ENCODE data around the gene GPD2. TPM values are rescaled to one million over a fixed set of nuclear protein-coding genes. Genes with fewer than 3 reads are reported as not detected.

GPD2 gene
- total RNA-seq, 4 donors from 2014 or later = 67.3 to 160 (median 89.7) TPM

- Histone ChIP-seq H3K9me3 (no peaks in the 10 kb centered on the region), H3K4me3 (no peak overlapping the region), H3K36me3 (no peaks in the 10 kb centered on the region), H3K4me1 (no peaks in the 10 kb centered on the region), H3K27ac (no peak overlapping the region), H3K27me3 (no peaks in the 10 kb centered on the region)
- no peak for DNase-seq
- 33 to 47% methylated on average over 3 of the region's 3 CpGs for WGBS, 2 donors
- TF ChIP-seq CTCF (IDR thresholded peaks at IDR 0.05) = no peak
- TF ChIP-seq POLR2A (IDR thresholded peaks at IDR 0.05) = no peak
- intact Hi-C loops (cut with DNase I) = no loop called here
These were observed 30.6 kb upstream of the GPD2 start for GRCh38 chr2:156405586-156405985.

GRCh38 chr2:156411835-156412234 is 24.3 kb upstream of the GPD2 start:
- 85 to 90% methylated on average over 4 of the region's 4 CpGs for WGBS, 2 donors
- Histone ChIP-seq H3K27ac (no peak overlapping the region), H3K27me3 (no peaks in the 10 kb centered on the region), H3K4me3 (no peak overlapping the region), H3K36me3 (no peaks in the 10 kb centered on the region), H3K4me1 (no peaks in the 10 kb centered on the region), H3K9me3 (no peaks in the 10 kb centered on the region)
- TF ChIP-seq POLR2A (IDR thresholded peaks at IDR 0.05) = no peak
- TF ChIP-seq CTCF (IDR thresholded peaks at IDR 0.05) = no peak
- DNase-seq = no peak
- intact Hi-C loops (cut with DNase I) = no loop called here

- Histone ChIP-seq H3K36me3 (no peaks in the 10 kb centered on the region), H3K4me3 (no peak overlapping the region), H3K27ac (no peak overlapping the region), H3K27me3 (no peaks in the 10 kb centered on the region), H3K9me3 (no peaks in the 10 kb centered on the region), H3K4me1 (no peaks in the 10 kb centered on the region)
- intact Hi-C loops (cut with DNase I) = no loop called here
- no peak for DNase-seq
- WGBS, 2 donors = 81 to 86% methylated on average over 1 of the region's 1 CpG
- TF ChIP-seq POLR2A (IDR thresholded peaks at IDR 0.05) (no peak), CTCF (IDR thresholded peaks at IDR 0.05) (no peak)
These were observed 14.3 kb upstream of the GPD2 start for GRCh38 chr2:156421851-156422250.

- H3K27ac ChIP-seq = no peak overlapping the region
- H3K9me3 ChIP-seq = no peaks in the 10 kb centered on the region
- H3K4me3 ChIP-seq = no peak overlapping the region
- TF ChIP-seq CTCF (IDR thresholded peaks at IDR 0.05) (no peak), POLR2A (IDR thresholded peaks at IDR 0.05) (no peak)
- H3K27me3 ChIP-seq = no peaks in the 10 kb centered on the region
- intact Hi-C loops (cut with DNase I) = no loop called here
- WGBS, 2 donors = 81 to 90% methylated on average over 8 of the region's 8 CpGs
- H3K36me3 ChIP-seq = no peaks in the 10 kb centered on the region
- no peak for DNase-seq
- H3K4me1 ChIP-seq = no peaks in the 10 kb centered on the region
These were observed 12.4 kb upstream of the GPD2 start for GRCh38 chr2:156423674-156424282.

GRCh38 chr2:156427074-156427473 is 9.1 kb upstream of the GPD2 start:
- no peaks in the 10 kb centered on the region for H3K36me3 ChIP-seq
- WGBS, 2 donors = 77 to 93% methylated on average over 1 of the region's 1 CpG
- no peak for TF ChIP-seq POLR2A (IDR thresholded peaks at IDR 0.05)
- TF ChIP-seq CTCF (IDR thresholded peaks at IDR 0.05) = no peak
- no peak overlapping the region for H3K27ac ChIP-seq
- no peaks in the 10 kb centered on the region for H3K9me3 ChIP-seq
- no peak for DNase-seq
- H3K27me3 ChIP-seq = no peaks in the 10 kb centered on the region
- peaks cover 6 to 19% (median 10%) of the 10 kb centered on the region in 3 donors for H3K4me1 ChIP-seq
- H3K4me3 ChIP-seq = no peak overlapping the region
- intact Hi-C loops (cut with DNase I) = no loop called here

Data from esophagus squamous epithelium (tissue), 5 donors.